ENCODE results near the gene IQUB.

- TF ChIP-seq POLR2A (IDR thresholded peaks at IDR 0.05; ENCODE audit: low read length) (no peak), GATA1 (IDR thresholded peaks at IDR 0.05; ENCODE audit: low read depth, low read length) (no peak)
These were observed 116.8 kb downstream of the IQUB start for GRCh38 chr7:123417580-123417979.
